ENCODE results near the gene LRCH3.

Gene LRCH3

DNA sequence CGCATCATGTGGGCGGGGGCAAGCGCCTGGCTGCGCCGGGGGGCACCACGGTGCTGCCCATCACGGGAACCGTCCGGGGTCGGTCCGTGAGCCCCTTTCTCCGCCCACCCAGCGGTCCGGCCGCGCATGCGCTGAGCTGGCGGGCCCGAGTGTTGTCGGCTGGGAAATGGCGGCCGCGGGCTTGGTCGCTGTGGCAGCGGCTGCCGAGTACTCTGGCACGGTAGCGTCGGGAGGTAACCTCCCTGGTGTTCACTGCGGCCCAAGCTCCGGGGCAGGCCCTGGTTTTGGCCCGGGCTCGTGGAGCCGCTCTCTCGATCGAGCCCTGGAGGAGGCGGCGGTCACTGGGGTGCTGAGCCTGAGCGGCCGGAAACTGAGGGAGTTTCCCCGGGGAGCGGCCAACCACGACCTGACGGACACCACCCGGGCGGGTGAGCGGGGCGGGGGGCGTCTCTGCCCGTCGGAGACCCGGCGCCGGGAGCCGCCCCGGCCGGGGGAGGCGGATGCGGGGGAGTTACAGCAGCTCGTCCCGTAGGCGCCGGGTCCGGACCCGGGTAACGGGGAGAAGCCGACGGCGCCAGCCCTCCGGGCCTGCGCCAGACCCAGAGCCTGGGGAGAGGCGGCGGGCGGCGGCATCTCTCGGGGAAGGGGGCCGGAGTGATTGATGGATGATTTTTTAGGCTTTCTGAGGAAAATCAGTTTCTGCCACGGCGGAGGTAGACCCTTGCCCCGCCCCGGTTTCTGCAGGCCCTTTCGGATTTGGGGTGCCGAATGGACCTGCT is at the start of gene LRCH3:
TSS of gene LRCH3 (plus strand) at position 142 of the 779 bp plus-strand sequence. CDS start at position 167, 25 bp downstream.
- peak; percentile 63 for DNase-seq (ENCODE audit: low spot score)

DNA sequence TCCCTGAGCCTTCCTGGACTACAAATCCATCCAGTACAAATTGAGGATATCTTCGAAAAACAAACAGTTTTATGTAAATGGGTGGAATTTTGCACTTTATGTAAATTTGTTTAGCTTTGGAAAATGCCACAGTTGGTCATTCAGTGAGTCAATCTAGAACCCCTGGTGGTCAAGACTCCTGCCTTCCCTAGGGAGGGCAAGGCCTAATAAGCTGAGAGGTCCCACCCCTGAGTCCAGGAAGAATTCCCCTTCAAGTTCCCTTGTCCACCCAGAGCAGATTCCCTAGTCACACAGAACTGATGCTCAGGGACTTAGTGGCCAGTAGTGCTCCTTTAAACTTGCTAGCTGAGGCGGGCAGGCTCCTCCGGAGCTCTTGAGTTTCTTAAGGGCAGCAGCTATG is 48.3 kb upstream of the LRCH3 start:
- no peak for DNase-seq (ENCODE audit: low spot score)

DNA sequence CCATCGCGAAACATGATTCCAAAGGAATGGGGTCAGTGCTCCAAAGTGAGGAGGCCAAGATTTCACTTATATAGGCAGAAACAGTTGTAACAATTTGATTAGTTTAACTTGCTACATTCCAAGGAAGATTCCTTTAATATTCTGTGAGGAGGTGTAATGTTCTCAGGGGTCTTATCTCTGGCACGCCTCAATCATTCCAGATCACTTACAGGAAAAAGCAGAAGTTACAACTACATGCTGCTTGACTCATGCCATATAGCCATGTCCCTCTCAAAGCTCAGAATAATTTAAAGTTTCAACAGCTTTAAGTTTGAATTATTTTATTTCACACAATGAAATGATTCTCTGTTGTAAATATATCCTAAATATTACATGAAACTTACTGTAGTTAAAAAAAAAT is 44.8 kb upstream of the LRCH3 start:
- DNase-seq (ENCODE audit: low spot score), result no peak

GRCh38 chr3:197746801-197747237 is 44.2 kb upstream of the LRCH3 start:
- DNase-seq (ENCODE audit: low spot score), result no peak

- no peak for DNase-seq (ENCODE audit: low spot score)
These were observed 42.3 kb upstream of the LRCH3 start for GRCh38 chr3:197748597-197749314.

DNA sequence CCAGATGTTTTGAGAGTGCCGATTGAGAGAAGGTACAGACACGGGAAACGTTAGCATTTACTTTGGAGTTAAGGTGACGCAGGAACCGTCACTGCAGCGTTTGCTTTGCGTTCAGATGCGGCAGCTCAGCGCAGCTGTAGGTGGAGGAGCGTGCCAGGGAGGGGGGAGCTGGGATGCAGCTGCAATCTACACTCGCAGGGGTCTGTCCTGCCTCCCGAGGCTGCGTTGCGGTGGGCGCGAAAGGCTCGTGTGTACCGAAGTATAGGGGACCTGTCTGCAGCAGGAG is 41.8 kb upstream of the LRCH3 start:
- DNase-seq (ENCODE audit: low spot score), result peak; percentile 78

DNA sequence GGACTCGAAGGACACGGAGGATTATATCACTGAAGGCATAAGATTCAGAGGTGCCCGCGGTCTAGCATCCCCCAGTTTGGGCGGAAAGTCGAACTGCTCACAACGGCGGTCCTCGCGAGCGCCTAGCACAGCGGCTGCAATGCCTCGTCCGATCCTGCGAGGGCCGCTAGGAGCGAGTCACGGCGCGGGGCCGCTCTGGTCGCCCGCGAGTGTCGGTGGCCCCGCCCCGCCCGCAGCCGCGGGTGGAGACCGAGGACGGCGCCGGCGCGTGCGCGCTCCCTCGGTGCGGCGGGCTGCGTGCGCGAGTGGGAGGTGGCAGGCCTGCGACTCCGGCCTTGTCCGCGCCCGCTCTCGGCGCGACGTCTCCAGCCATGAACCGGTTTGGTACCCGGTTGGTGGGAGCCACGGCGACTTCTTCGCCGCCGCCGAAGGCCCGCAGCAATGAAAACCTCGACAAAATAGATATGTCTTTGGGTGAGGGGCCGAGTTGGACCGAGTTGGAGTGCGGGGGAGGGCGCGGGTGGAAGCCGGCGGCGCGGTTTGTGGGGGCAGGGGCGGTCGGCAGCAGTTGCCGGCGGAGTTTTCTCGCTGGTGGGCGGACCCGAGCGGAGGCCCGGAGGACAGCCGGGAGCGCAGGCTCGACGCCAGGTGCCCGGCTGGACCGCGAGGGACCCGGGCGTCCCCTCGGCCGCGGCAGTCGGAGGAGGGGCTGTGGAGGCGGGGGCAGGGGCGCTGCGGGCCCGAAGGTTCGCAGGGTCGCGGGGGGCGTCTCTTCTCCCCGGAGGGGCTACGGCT is 41.3 kb upstream of the LRCH3 start, which contains the start of gene FYTTD1:
TSS of gene FYTTD1 (plus strand) at position 283 of the 795 bp plus-strand sequence. CDS start at position 372, 89 bp downstream.
- peak; percentile 90 for DNase-seq (ENCODE audit: low spot score)

DNA sequence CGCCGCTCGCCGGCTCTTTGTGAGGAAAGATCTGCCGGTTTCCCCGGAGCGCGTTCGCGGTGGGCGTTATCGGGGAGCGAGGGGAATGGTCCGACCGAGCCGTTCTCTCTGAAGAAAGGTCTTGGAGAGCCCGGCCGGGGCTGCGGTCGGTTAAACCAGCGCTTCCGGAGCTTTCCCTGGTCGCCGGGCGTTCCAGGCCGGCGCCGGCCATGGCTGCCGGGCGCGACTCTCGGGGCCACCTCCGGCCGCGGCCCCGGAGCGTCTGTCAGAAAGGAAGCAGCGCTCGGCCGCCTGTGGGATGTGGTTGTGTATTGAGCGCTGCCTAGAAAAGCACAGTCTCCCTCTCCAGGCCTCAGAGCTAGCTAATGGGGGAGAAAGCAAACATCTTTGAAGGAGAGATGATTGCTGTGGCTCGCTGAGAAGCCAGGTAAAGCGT is 40.6 kb upstream of the LRCH3 start:
- DNase-seq (ENCODE audit: low spot score), result peak; percentile 85

DNA sequence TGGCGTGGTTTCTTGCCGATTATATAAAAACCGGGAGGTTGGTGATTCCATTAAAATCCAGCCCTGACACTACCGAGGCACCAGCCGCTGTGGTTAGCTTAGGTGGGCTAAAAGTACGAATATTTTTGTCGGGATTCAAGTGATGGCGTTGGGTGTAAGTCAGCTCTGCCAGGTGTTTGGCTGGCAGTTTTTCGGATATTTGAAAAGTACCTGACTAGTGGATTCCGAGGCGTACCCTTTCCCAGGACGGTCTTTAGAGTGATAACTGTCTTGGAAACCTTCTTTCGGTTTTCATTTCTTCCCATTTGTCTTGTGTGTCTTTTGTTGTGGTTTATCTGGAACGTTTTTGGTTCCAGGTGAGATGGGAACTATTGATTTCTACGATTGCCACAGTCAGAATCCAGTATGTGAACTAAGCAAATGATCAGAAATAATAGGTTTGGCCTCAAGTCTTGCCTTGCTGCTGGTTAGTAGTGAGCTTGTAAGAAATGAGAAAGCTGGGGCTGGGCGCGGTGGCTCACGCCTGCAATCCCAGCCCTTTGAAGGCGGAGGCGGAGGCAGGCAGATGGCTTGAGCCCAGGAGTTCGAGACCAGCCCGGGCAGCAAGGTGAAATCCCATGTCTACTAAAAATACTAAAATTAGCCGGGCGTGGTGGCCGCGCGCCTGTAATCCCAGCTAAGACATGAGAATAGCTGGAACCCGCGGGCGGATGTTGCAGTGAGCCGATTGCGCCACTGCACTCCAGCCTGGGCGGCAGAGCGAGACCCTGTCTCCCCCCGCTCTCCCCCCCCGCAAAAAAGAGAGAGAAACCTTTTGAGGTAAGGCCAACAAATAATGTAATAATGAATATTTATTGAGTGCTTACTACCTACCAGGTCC is 40.0 kb upstream of the LRCH3 start:
- peak; percentile 54 for DNase-seq (ENCODE audit: low spot score)

- DNase-seq (ENCODE audit: low spot score), result no peak
These were observed 38.9 kb upstream of the LRCH3 start for GRCh38 chr3:197752107-197752506.

GRCh38 chr3:197753263-197753662 is 37.8 kb upstream of the LRCH3 start:
- no peak for DNase-seq (ENCODE audit: low spot score)

DNA sequence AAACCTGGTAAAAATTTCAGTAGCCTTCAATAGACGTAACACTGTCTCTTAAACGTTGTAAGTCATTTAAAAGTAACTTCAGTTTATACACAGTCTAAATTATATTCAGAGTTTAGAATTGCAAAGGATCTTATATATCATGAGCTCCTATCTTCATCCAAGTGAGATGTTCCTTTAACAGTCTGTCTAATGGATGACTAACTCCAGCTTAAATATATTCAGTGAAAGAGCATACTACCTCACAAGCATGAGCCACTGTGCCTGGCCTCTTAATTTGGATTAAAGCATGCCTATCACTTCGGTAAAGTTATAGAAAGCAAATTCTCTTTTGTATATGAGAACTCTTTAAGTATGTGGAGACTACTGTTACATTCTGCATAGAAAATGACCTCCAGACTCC is 34.4 kb upstream of the LRCH3 start:
- DNase-seq (ENCODE audit: low spot score), result no peak

GRCh38 chr3:197758512-197758911 is 32.5 kb upstream of the LRCH3 start:
- DNase-seq (ENCODE audit: low spot score), result no peak

- DNase-seq (ENCODE audit: low spot score), result no peak
These were observed 29.3 kb upstream of the LRCH3 start for GRCh38 chr3:197761784-197762183.

DNA sequence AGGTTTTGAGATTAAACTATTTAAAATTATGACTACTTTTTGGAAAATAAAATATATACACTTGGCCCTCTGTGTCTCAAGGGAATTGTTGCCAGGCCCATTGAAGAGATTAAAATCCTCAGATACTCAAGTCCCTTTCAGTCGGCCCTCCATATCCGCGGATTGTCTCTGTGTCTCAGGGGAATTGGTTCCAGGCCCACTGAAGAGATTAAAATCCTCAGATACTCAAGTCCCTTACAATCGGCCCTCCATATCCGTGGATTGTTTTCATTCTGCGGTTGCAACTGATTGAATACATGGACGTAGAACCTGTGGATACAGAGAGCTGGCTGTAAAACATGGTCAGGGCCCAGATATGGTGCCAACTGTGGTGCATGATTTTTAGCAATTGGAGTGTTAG is 15.7 kb upstream of the LRCH3 start:
- no peak for DNase-seq (ENCODE audit: low spot score)

DNA sequence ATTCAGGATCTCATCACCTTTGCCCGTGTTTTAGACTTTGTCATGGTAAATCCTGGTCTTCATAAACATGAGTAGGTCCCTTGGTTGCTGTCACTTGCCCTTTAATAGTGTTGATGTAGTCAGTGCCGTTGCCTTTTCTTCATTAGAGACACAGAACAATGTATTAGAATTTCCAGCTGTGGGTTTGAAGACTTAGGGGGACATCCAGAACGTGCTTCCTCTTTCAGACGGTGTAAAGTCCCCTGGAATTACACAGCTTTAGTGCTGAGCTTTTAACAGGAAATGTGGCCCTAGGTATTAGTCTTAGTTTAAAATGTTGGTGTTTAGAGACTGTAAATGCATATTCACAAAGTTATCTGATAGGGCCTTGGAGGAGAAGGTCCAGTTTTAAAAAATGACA is 8.8 kb upstream of the LRCH3 start:
- DNase-seq (ENCODE audit: low spot score), result no peak

DNA sequence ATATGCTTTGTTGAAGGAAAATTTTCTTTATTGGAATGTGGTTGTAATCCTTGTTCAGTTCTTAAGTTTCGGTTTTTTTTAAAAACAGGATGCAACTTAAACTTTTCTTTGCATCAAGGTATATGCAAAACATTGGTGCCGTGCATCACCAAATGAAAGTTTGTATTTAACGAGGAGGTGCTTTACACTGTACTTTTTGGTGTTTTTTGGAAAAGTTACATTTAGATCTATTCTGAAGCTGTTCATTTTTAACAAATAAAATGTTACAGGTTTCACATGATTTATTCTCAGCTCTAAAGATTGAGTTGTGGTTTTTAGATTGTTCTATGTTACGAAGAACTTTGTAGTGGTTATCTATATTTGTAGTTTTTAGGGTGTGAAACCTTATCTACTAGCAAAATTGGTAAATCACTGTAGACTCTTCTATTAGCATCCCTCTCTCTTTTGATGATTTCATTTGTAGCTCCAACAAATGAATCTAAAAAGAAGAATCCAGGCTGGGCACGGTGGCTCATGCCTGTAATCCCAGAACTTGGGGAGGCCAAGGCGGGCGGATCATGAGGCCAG is 7.0 kb upstream of the LRCH3 start:
- DNase-seq (ENCODE audit: low spot score), result no peak

DNA sequence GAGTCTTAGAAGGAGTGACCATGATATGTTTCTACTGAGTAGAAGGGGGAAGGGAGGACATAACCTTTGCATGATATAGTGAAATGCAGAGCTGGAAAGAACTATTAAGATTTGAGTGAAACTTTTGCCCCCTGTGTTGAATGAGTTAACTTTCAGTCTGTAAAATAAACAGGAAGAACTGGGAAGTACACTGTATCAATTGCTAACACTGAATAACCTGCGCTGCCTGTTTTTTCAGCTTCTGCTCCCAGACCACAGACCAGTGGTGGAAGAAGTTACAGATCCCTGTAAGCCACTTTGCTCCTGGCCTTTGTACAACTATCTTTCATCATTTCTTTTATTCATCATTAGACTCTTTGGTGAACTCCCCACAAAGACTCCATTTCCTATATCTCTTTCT is 3.6 kb upstream of the LRCH3 start:
- no peak for DNase-seq (ENCODE audit: low spot score)

- no peak for DNase-seq (ENCODE audit: low spot score)
These were observed 1.7 kb upstream of the LRCH3 start for GRCh38 chr3:197789309-197789708.

GRCh38 chr3:197790033-197790432 is 1.0 kb upstream of the LRCH3 start:
- no peak for DNase-seq (ENCODE audit: low spot score)

GRCh38 chr3:197791892-197792647 is 1.0 kb downstream of the LRCH3 start:
- DNase-seq (ENCODE audit: low spot score), result peak; percentile 49

Measured in SW480 (cell line).